ENCODE results near the gene OR5M8.

OR5M8 gene

DNA sequence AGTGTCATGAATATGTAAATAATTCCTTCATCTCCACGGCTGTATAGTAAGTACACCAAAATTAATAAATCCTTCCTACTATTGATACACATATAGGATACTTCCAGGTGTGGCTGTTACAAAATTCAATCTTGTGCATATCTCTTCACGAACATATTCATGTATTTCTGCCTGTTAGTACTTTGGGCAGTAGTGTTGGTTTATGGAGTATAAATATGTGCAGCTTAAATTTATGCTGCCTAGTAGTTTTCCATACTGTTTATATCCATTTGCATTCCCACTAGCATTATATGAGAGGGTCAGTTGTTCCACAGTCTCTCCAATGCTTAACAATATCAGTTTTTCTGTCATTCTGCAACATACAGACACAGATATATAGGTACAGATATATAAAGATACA is 3.9 kb upstream of the OR5M8 start:
- DNase-seq (ENCODE audit: low read depth), result no peak
- TF ChIP-seq, protein P1, sequence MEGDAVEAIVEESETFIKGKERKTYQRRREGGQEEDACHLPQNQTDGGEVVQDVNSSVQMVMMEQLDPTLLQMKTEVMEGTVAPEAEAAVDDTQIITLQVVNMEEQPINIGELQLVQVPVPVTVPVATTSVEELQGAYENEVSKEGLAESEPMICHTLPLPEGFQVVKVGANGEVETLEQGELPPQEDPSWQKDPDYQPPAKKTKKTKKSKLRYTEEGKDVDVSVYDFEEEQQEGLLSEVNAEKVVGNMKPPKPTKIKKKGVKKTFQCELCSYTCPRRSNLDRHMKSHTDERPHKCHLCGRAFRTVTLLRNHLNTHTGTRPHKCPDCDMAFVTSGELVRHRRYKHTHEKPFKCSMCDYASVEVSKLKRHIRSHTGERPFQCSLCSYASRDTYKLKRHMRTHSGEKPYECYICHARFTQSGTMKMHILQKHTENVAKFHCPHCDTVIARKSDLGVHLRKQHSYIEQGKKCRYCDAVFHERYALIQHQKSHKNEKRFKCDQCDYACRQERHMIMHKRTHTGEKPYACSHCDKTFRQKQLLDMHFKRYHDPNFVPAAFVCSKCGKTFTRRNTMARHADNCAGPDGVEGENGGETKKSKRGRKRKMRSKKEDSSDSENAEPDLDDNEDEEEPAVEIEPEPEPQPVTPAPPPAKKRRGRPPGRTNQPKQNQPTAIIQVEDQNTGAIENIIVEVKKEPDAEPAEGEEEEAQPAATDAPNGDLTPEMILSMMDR (IDR thresholded peaks at IDR 0.05; ENCODE audit: low read length, missing control alignments), result no peak
- no peak overlapping the region for H3K4me3 ChIP-seq (replicated peaks; ENCODE audit: low read depth, low read length)

DNA sequence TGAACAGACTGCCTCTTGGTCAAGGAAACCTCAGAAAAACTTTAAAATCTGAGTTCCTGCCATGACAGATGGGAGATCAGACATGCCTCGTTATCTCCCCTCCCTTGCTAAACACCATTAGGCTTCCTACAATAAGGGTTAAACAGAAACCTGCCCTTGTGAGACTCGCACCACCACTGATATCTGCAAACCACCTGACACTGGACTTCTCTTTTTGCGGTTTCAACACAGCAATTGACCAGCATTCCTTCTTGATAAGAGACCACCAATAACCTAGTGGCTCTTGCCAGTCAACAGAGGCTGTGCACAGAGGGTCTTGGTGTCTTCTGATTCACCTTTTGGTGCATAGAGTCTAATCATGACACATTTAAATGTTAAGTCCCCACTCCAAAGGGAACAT is 4.4 kb downstream of the OR5M8 start:
- TF ChIP-seq, protein P1 (IDR thresholded peaks at IDR 0.05; ENCODE audit: low read length, missing control alignments), result no peak
- no peak for DNase-seq (ENCODE audit: low read depth)
- H3K4me3 ChIP-seq (replicated peaks; ENCODE audit: low read depth, low read length), result no peak overlapping the region

DNA sequence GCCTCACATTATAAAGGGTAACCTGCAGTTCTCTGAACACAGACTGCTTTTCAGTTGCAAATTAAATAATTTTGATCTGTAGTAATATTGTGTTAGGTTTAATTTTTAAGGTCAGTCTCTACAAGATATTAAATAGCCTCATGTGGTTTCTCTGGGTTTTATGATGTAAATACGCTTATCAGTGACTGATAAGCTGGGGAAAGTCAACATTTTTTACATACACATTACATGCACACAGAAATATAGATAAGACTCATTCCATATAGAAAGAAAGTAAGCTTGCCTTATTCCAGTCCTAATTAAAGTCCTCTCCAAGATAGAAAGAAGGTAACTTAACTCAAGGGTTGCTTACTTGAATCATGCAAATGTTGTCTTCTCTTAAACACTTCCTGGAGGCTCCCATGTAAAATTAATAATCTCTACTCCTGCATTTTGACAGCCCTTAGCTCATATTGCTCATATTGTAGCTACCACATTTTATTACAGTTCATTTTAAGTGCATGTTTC is 16.4 kb downstream of the OR5M8 start:
- H3K4me3 ChIP-seq (replicated peaks; ENCODE audit: low read depth, low read length), result no peak overlapping the region
- TF ChIP-seq, protein P1 (IDR thresholded peaks at IDR 0.05; ENCODE audit: low read length, missing control alignments), result no peak
- no peak for DNase-seq (ENCODE audit: low read depth)

DNA sequence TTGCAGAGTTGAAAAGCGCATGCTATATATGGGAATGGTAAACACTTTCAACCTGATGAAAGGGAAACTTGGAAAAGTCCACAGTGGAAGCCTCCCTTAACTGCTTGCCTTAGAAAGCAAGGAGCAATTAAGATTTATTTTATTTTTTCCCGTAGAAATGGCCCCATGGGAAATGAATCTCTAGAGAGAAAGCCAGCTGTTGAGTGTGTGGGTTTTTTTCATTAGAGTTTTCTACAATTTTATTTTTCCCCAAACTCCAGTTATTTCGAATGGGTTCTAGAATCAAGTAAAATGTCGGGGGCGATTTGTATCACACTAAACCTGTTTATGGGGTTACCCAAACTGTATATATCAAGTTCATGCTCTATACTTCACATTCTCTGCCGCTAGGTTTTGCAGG is 17.9 kb downstream of the OR5M8 start, which contains the start of gene OR5M3:
OR5M3 (minus strand) TSS at position 101 of the 400 bp plus-strand sequence. CDS start 2,855 bp downstream, outside the sequence.
- no peak within 1 kb of the TSS for H3K4me3 ChIP-seq (replicated peaks; ENCODE audit: low read depth, low read length)
- TF ChIP-seq, protein P1 (IDR thresholded peaks at IDR 0.05; ENCODE audit: low read length, missing control alignments), result no peak
- no peak for DNase-seq (ENCODE audit: low read depth)

DNA sequence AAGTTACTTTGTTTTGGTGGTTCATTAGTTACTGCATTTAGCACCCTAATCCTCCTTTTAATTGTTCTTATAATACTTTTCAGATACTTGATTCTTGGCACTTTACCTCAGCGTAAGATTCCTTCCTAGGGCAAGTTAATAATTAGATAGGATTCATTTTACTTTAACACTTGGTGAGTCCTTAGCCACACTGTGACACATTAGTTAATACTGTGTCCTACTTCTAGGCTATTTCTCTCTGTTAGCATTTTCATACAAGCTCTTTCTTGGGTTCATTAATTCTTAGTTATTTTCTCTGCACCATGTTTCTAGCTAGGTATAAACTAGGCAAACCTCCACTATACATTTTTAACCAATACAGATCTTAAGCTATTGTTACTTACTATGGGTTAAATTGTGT is 34.1 kb downstream of the OR5M8 start:
- TF ChIP-seq, protein P1 (IDR thresholded peaks at IDR 0.05; ENCODE audit: low read length, missing control alignments), result no peak
- no peak for DNase-seq (ENCODE audit: low read depth)

DNA sequence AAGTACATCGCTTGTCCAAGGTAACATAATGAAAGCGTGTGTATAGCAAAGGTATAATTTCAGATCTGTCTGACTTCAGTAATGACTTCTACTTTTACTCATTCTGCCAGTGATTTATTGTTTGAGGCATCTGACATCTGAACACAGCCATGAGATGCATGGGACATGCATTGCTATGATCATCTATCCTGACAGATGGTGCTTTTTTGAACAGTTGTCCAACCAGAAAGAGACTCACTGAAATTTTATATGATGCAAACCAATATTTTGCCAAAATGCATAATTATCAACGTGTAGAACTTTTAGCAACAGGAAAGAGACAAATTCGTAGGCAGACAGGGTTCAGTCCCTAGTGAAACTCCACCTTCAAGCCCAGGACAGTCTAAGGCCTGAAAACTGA is 37.6 kb downstream of the OR5M8 start:
- H3K4me3 ChIP-seq (replicated peaks; ENCODE audit: low read depth, low read length), result no peak overlapping the region
- no peak for DNase-seq (ENCODE audit: low read depth)

More for the DNA sequence above, 34.1 kb downstream of the OR5M8 start:
- no peak overlapping the region for H3K4me3 ChIP-seq (replicated peaks; ENCODE audit: low read depth, low read length)

More for the DNA sequence above, 37.6 kb downstream of the OR5M8 start:
- TF ChIP-seq, protein P1 (IDR thresholded peaks at IDR 0.05; ENCODE audit: low read length, missing control alignments), result no peak
